Measurements from ENCODE around the gene GRB2.
"Not testable (repeated sequence)": the region's sequence is repeated elsewhere in the genome, so short reads cannot be mapped to it uniquely, and the experiment has no call there.

The GRB2 gene

GRCh38 chr17:75393523-75394331, 11.8 kb downstream of the GRB2 start:
- intact Hi-C loops (cut with DNase I): no loop called here
- DNase-seq: peak; percentile 98 to 100 (median 99)

- DNase-seq: no peak
- intact Hi-C loops (cut with DNase I): no loop called here
These were observed 12.9 kb downstream of the GRB2 start for GRCh38 chr17:75392559-75392958.

- intact Hi-C loops (cut with DNase I): no loop called here
- no peak for DNase-seq
These were observed 14.5 kb downstream of the GRB2 start for GRCh38 chr17:75390982-75391381.

- DNase-seq: no peak
- intact Hi-C loops (cut with DNase I): no loop called here
These were observed 16.9 kb downstream of the GRB2 start for GRCh38 chr17:75388476-75389030.

- intact Hi-C loops (cut with DNase I): no loop called here
- DNase-seq: no peak
These were observed 17.7 kb downstream of the GRB2 start for GRCh38 chr17:75387771-75388170.

GRCh38 chr17:75386430-75386829, 19.0 kb downstream of the GRB2 start:
- intact Hi-C loops (cut with DNase I): no loop called here
- DNase-seq: no peak

GRCh38 chr17:75384751-75385150, 20.7 kb downstream of the GRB2 start:
- intact Hi-C loops (cut with DNase I): no loop called here
- no peak for DNase-seq

GRCh38 chr17:75383842-75384195, 21.7 kb downstream of the GRB2 start:
- no peak for DNase-seq
- intact Hi-C loops (cut with DNase I): no loop called here

- no peak for DNase-seq
- intact Hi-C loops (cut with DNase I): no loop called here
These were observed 24.7 kb downstream of the GRB2 start for GRCh38 chr17:75380750-75381149.

GRCh38 chr17:75380315-75380714, 25.2 kb downstream of the GRB2 start:
- no peak for DNase-seq
- intact Hi-C loops (cut with DNase I): no loop called here

- intact Hi-C loops (cut with DNase I); DNase-seq: not testable (repeated sequence)
These were observed 26.1 kb downstream of the GRB2 start for GRCh38 chr17:75379426-75379825.

- DNase-seq: no peak
- intact Hi-C loops (cut with DNase I): no loop called here
These were observed 32.2 kb downstream of the GRB2 start for GRCh38 chr17:75373280-75373679.

GRCh38 chr17:75371981-75372380, 33.5 kb downstream of the GRB2 start:
- intact Hi-C loops (cut with DNase I): no loop called here
- DNase-seq: peak in 4 of 42 donors; percentile 9 to 29 (median 20)

GRCh38 chr17:75371339-75371738, 34.1 kb downstream of the GRB2 start:
- intact Hi-C loops (cut with DNase I): no loop called here
- peak in 4 of 42 donors; percentile 11 to 45 (median 28) for DNase-seq

GRCh38 chr17:75370286-75370915, 35.1 kb downstream of the GRB2 start:
- peak in 22 of 42 donors; percentile 12 to 73 (median 39) for DNase-seq
- intact Hi-C loops (cut with DNase I): no loop called here

- DNase-seq; intact Hi-C loops (cut with DNase I): not testable (repeated sequence)
These were observed 37.4 kb downstream of the GRB2 start for GRCh38 chr17:75367838-75368789.

- intact Hi-C loops (cut with DNase I): no loop called here
- no peak for DNase-seq
These were observed 38.2 kb downstream of the GRB2 start for GRCh38 chr17:75367312-75367711.

- DNase-seq: no peak
- intact Hi-C loops (cut with DNase I): no loop called here
These were observed 39.0 kb downstream of the GRB2 start for GRCh38 chr17:75366432-75366831.

- intact Hi-C loops (cut with DNase I): no loop called here
- DNase-seq: no peak
These were observed 39.6 kb downstream of the GRB2 start for GRCh38 chr17:75365931-75366275.

Data from head of caudate nucleus (tissue), 42 donors.